Mammary microvascular endothelial cell (primary cell): ENCODE measurements around the gene OR7C2. TPM values are rescaled to one million over a fixed set of nuclear protein-coding genes. Genes with fewer than 3 reads are reported as not detected.

Experiments
- total RNA-seq: library from RNA; depleted of rRNA; stranded (reverse); fragments of >200 nt; gene quantifications from 2 replicates; pipeline ENCODE4 v1.2.3, GENCODE V29; 2015

Gene OR7C2
- not detected in 2 replicates for total RNA-seq

GRCh38 chr19:14941189-14941588, at the start of gene OR7C2:
TSS of gene OR7C2 (plus strand) at chr19:14941489. CDS start at chr19:14941489, 0 bp downstream.

GRCh38 chr19:14979476-14980255, 38.4 kb downstream of the OR7C2 start, which contains the start of gene SLC1A6:
TSS of gene SLC1A6 (minus strand) at chr19:14979864. CDS start at chr19:14972910, 6,954 bp downstream.

Other genes starting within 250 kb of the OR7C2 start
- under 0.01 TPM in 1 of 2 replicates, not detected in the other for gene ADGRE2, start 162.9 kb upstream of the OR7C2 start, total RNA-seq
- not detected in 2 replicates for gene OR7A5, start 106.3 kb upstream of the OR7C2 start, total RNA-seq
- not detected in 2 replicates for gene OR7C1, start 106.3 kb upstream of the OR7C2 start, total RNA-seq
- gene OR7A10, start 92.6 kb upstream of the OR7C2 start, total RNA-seq: not detected in 2 replicates
- gene OR7A17, start 55.4 kb upstream of the OR7C2 start, total RNA-seq: not detected in 2 replicates
- gene SLC1A6, start 38.4 kb downstream of the OR7C2 start, total RNA-seq: not detected in 2 replicates
- not detected in 2 replicates for gene CASP14, start 108.0 kb downstream of the OR7C2 start, total RNA-seq
- not detected in 2 replicates for gene OR1I1, start 140.7 kb downstream of the OR7C2 start, total RNA-seq
- gene SYDE1, start 165.9 kb downstream of the OR7C2 start, total RNA-seq: 28.1 and 33.4 TPM in 2 replicates